ENCODE results near the gene ZNF593. TPM values are rescaled to one million over a fixed set of nuclear protein-coding genes. Genes with fewer than 3 reads are reported as not detected.

ZNF593 gene
- total RNA-seq, 4 donors from 2014 or later: 39.6 to 135 (median 97.3) TPM

- Histone ChIP-seq H3K4me3 (no peak overlapping the region), H3K4me1 (peaks cover 6 to 11% of the 10 kb centered on the region in 2 donors), H3K27me3 (no peaks in the 10 kb centered on the region), H3K9me3 (no peaks in the 10 kb centered on the region), H3K36me3 (no peaks in the 10 kb centered on the region), H3K27ac (no peak overlapping the region)
- intact Hi-C loops (cut with DNase I; ENCODE audit: low total_unique reads) (no loop called here), in situ Hi-C loops (cut with MboI; ENCODE audit: low sequenced_read_pairs in 4 of 4) (loop anchor here in 1 of 4 donors (25.0 kb wide), 1 partner anchor 245 kb away; the partner anchor contains the start of gene PAQR7)
- DNase-seq (no peak), ATAC-seq (no peak)
- TF ChIP-seq POLR2A (IDR thresholded peaks at IDR 0.05): no peak
- TF ChIP-seq CTCF (IDR thresholded peaks at IDR 0.05 in 4 of 5, conservative IDR thresholded peaks at IDR 0.05 in 1 of 5): no peak
These were observed 37.4 kb upstream of the ZNF593 start for GRCh38 chr1:26132128-26132833.

GRCh38 chr1:26132834-26133167 lies 36.9 kb upstream of the ZNF593 start:
- Histone ChIP-seq H3K4me1 (peaks cover 5 to 6% of the 10 kb centered on the region in 2 donors), H3K27ac (no peak overlapping the region), H3K4me3 (no peak overlapping the region), H3K9me3 (no peaks in the 10 kb centered on the region), H3K27me3 (no peaks in the 10 kb centered on the region), H3K36me3 (no peaks in the 10 kb centered on the region)
- in situ Hi-C loops (cut with MboI; ENCODE audit: low sequenced_read_pairs in 4 of 4) (loop anchor here in 1 of 4 donors (25.0 kb wide), 1 partner anchor 246 kb away; the partner anchor contains the start of gene PAQR7), intact Hi-C loops (cut with DNase I; ENCODE audit: low total_unique reads) (no loop called here)
- TF ChIP-seq CTCF (IDR thresholded peaks at IDR 0.05 in 4 of 5, conservative IDR thresholded peaks at IDR 0.05 in 1 of 5): no peak
- TF ChIP-seq POLR2A (IDR thresholded peaks at IDR 0.05): no peak
- DNase-seq: no peak
- no peak for ATAC-seq

GRCh38 chr1:26134466-26134865 lies 35.2 kb upstream of the ZNF593 start:
- H3K9me3 ChIP-seq: no peaks in the 10 kb centered on the region
- no peaks in the 10 kb centered on the region for H3K4me1 ChIP-seq
- H3K36me3 ChIP-seq: no peaks in the 10 kb centered on the region
- H3K27ac ChIP-seq: no peak overlapping the region
- no peak overlapping the region for H3K4me3 ChIP-seq
- in situ Hi-C loops (cut with MboI; ENCODE audit: low sequenced_read_pairs in 4 of 4) (loop anchor here in 1 of 4 donors (25.0 kb wide), 1 partner anchor 247 kb away; the partner anchor contains the start of gene PAQR7), intact Hi-C loops (cut with DNase I; ENCODE audit: low total_unique reads) (no loop called here)
- no peak for DNase-seq
- no peaks in the 10 kb centered on the region for H3K27me3 ChIP-seq
- TF ChIP-seq POLR2A (IDR thresholded peaks at IDR 0.05) (no peak), CTCF (IDR thresholded peaks at IDR 0.05 in 4 of 5, conservative IDR thresholded peaks at IDR 0.05 in 1 of 5) (no peak)
- no peak for ATAC-seq

GRCh38 chr1:26138974-26139558 lies 30.6 kb upstream of the ZNF593 start:
- no peaks in the 10 kb centered on the region for H3K36me3 ChIP-seq
- in situ Hi-C loops (cut with MboI; ENCODE audit: low sequenced_read_pairs in 4 of 4): loop anchor here in 1 of 4 donors (25.0 kb wide), 1 partner anchor 252 kb away; the partner anchor contains the start of gene PAQR7
- ATAC-seq (no peak), DNase-seq (no peak)
- no peak overlapping the region for H3K27ac ChIP-seq
- no peaks in the 10 kb centered on the region for H3K27me3 ChIP-seq
- H3K4me3 ChIP-seq: no peak overlapping the region
- TF ChIP-seq POLR2A (IDR thresholded peaks at IDR 0.05) (no peak), CTCF (IDR thresholded peaks at IDR 0.05 in 4 of 5, conservative IDR thresholded peaks at IDR 0.05 in 1 of 5) (no peak)
- no peaks in the 10 kb centered on the region for H3K9me3 ChIP-seq
- H3K4me1 ChIP-seq: no peaks in the 10 kb centered on the region
- intact Hi-C loops (cut with DNase I; ENCODE audit: low total_unique reads): no loop called here

All from gastrocnemius medialis (tissue), 4 donors.